ENCODE results near the gene PIGN.

DNA sequence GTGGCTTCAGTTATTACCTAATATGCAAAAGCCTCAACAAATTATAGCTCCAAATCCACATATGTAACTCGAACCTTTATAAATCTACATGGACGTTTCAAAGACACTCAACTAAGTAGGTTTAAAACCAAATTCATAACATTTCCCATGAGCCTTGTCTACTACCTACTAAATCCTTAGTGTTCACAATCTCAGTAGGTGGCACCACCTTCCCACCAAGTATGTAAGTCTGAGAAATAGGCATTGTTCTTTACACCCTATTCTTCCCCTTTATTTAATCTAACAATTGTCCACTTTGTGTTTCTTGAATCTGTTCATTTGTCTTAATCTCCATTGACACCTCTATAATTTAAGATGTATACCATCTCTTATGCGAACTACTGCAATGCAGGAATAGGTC lies 4.6 kb downstream of the PIGN start:
- TF ChIP-seq CTCF (conservative IDR thresholded peaks at IDR 0.05 in 1 of 2, IDR thresholded peaks at IDR 0.05 in 1 of 2; ENCODE audit: extremely low read depth in 1 of 2, insufficient read depth in 1 of 2, low read depth in 1 of 2, low read length in 2 of 2) (peak in 1 of 2 donors; percentile 8), EZH2 (IDR thresholded peaks at IDR 0.05; ENCODE audit: borderline replicate concordance, low read length) (no peak)

All from mammary epithelial cell (primary cell).